ENCODE results near the gene FFAR1.

FFAR1 gene

GRCh38 chr19:35314858-35315470 lies 32.7 kb upstream of the FFAR1 start:
- no peak for DNase-seq

DNA sequence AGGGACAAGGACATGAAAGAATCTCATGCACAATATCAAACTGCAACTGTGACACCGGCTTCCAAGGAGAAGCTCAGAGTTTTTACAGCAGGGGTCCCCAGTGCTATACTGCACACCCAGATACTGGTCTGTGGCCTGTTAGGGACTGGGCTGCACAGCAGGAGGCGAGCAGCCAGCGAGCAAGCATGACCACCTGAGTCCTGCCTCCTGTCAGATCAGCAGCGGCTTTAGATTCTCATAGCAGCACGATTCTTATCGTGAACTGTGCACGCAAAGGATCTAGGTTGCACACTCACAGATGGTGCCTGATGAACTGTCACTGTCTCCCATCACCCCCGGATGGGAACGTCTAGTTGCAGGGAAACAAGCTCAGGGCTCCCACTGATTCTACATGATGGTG lies 31.8 kb upstream of the FFAR1 start:
- DNase-seq = no peak

GRCh38 chr19:35316560-35316959 lies 31.1 kb upstream of the FFAR1 start:
- DNase-seq = no peak

DNA sequence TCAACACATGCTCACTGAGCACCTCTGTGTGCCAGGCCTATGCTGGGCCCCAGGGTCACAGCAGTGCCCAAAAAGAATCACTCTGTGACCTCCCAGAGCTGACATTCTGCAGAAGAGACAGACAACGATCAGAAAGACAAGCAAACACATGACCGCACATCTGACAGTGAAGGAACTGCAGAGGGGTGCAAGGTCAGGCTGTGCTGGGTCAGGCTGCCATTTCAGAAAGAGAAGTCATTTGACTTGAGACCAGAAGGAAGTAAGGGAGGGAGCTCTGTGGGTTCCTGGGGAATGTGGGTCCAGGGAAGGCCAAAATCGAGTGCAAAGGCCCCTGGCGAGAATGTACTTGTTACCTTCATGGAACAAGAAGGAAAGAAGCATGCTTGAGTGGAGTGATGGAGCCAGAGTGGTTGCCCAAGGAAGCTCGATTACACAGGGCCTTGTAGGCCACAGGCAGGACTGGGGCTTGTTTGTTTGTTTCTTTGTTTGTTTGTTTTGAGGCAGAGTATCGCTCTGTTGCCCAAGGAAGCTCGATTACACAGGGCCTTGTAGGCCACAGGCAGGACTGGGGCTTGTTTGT lies 30.1 kb upstream of the FFAR1 start:
- DNase-seq = peak in 1 of 56 donors; percentile 12

DNA sequence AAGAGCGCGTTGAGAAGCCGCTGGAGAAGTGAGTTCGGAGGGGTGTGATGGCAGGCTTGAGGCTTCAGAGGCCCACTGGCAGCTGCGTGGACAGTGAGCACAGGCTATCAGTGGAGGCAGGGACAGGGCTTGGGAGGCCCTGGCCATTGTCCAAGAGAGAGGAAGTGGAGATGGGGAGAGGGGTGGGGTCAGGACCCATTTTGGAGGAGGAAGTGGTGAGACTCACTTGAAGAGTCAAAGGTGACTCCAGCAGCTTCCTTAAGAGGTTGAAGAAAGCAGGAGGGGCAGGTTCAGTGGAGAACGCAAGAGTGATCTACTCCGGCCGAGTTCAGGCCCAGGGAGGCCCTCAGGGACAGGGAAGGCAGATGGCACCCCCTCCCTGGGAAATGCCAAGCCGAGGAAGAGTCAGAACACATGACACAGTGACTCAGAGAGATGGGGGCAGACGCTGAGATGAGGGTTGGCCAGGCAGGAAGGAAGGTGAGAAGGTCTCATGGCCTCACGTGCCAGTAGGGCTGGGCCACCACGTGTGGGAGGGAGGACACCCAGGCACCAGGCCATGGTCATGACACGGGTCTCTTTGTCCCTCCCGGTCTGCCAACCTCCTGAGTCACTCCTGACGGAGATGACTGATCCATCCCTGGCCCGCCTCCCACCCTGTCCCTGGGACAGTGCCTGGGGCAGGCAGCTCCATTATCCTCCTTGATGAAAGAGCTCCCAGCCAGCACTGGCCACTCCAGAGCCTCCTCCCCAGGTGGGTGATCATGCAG lies 28.8 kb upstream of the FFAR1 start:
- DNase-seq = peak in 53 of 56 donors; percentile 13 to 95 (median 69)

GRCh38 chr19:35320065-35320713 lies 27.5 kb upstream of the FFAR1 start:
- peak in 1 of 56 donors; percentile 30 for DNase-seq

GRCh38 chr19:35321291-35321690 lies 26.4 kb upstream of the FFAR1 start:
- DNase-seq = no peak

- DNase-seq = no peak
Observed at GRCh38 chr19:35322014-35322413, 25.7 kb upstream of the FFAR1 start.

GRCh38 chr19:35327642-35328041 lies 20.1 kb upstream of the FFAR1 start:
- no peak for DNase-seq

DNA sequence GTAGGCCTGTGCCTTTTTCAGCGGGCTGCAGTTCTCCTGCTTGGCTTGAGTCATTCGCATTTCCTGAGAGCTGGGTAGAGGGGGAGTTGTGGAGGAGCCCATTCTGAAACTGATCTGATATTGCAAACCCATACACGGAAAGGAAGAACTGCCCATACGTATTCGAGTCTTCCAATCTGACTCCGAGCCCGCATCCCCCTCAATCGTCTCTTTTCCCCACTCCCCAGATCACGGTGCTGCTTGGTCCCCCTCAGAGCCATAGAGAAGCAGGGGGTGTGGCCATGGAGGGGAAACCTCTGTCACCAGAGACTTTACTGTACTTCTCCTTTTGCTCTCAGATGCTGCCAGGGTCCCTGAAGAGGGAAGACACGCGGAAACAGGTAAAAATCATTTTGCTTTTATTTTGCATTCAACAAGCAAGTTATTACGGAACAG lies 18.8 kb upstream of the FFAR1 start, which contains the start of gene CD22:
Gene CD22 (plus strand): TSS at position 337 of the 435 bp plus-strand sequence. CDS start 2,854 bp downstream, outside the sequence.
- DNase-seq = no peak

DNA sequence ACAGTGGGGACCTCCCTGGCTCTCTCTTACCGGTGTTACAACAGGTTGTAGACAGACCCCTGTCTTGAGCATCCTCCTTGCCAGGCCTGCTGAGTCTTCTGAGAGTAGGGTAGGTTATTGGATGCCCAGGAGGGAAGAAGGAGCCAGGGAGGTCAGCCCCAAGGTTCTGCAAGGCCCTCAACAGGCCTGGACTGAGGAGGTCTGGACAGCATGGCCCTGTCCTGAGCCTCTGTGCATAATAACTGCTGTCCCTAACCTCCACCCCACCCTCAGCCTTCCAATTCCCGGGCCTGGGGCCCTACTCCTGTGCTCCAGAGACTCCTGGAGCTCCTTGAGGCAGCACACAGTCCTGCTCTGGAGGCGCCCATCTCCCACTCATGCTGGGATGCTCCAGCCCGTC lies 18.4 kb upstream of the FFAR1 start:
- DNase-seq = no peak

- no peak for DNase-seq
Observed at GRCh38 chr19:35330475-35330874, 17.2 kb upstream of the FFAR1 start.

GRCh38 chr19:35331551-35332214 lies 16.0 kb upstream of the FFAR1 start:
- DNase-seq = no peak

DNA sequence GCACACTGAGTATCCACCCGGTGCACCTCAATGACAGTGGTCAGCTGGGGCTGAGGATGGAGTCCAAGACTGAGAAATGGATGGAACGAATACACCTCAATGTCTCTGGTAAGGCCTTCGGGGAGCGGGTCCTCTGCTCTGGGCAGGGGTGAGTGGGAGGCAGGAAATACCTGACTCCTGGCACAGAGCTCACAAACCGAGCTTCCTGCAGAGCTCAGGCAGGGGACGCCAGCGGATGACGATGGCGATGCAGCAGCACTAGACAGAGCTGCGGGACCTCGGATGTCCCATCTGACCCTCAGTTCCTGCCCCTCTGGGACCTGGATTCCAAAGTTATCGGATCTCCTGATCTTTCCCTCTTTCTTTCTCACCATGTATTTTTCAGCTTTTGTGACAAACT lies 14.9 kb upstream of the FFAR1 start:
- no peak for DNase-seq

GRCh38 chr19:35334144-35334753 lies 13.5 kb upstream of the FFAR1 start:
- DNase-seq = no peak

DNA sequence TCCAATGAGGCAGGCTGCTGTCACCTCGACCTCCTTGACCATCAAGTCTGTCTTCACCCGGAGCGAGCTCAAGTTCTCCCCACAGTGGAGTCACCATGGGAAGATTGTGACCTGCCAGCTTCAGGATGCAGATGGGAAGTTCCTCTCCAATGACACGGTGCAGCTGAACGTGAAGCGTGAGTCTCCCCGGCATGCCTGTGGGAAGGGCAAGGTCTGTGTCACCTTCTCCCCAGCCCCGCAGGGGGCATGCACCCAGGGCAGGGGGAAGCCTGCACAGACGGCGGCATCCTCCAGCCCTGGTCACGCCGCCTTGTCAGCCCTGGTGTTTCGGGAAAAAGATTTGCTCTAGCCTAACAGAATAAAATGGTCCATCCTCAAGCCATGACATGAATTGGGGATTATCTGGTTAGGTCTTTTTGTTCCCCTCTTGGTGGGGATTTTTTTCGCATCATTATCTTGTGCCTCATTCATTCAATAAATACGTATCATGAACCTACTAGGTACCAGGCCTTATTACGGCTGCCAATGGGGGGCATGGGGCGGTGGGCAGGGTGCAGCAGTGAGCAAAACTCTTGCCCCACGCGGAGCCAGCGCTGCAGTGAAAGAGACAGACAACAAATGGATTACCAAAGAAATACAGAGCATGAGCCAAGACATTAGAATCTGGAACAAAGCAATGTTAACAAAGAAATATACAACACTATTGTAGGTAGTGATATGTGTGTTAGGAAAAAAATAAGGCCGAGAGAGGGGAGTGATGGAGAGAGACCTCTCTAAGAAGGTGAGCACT lies 11.3 kb upstream of the FFAR1 start:
- no peak for DNase-seq

DNA sequence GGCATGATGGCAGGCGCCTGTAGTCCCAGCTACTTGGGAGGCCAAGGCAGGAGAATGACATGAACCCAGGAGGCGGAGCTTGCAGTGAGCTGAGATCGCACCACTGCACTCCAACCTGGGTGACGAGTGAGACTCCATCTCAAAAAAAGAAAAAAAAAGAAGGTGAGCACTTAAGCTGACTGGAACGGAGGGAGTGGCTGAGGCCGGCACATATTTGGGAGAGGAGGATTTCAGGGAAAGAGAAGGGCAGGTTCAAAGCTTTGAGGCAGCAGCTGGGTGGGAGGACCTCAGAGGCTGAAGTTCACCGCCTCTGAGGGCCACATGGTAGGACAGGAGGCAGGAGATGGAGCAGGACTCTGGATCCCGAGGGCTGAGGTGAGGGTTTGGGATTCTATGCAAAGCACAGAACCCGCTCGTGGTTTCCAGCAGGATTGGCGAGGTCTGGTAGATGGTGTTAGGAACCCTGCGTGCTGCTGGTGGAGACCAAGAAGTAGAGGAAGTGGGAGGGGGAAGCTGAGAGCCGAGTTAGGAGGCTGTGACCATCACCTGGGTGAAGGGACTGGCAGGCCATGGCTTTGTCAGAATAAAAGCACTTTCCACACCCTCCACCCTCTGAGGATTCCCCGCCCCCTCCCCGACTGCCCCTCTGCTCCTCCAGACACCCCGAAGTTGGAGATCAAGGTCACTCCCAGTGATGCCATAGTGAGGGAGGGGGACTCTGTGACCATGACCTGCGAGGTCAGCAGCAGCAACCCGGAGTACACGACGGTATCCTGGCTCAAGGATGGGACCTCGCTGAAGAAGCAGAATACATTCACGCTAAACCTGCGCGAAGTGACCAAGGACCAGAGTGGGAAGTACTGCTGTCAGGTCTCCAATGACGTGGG lies 10.4 kb upstream of the FFAR1 start:
- DNase-seq = no peak

GRCh38 chr19:35337984-35338296 lies 9.8 kb upstream of the FFAR1 start:
- no peak for DNase-seq

- no peak for DNase-seq
Observed at GRCh38 chr19:35340431-35340830, 7.3 kb upstream of the FFAR1 start.
